A673 (cell line): ENCODE measurements around the gene HIBCH.

Experiments
- CTCF ChIP-seq: fragments of 300-800, 200-600 bp; sonication (generic); conservative IDR thresholded peaks from 2 replicates; pipeline ENCODE4 v1.5.1; 2017; ENCODE audit warnings: low read depth, mild to moderate bottlenecking, antibody characterized with exemption, low read length, moderate library complexity, mixed read lengths
- EZH2 ChIP-seq: fragments of 200-600 bp; sonication (generic); IDR thresholded peaks from 2 replicates; pipeline ENCODE4 v1.6.1; 2017; ENCODE audit warnings: borderline replicate concordance, low read depth, mild to moderate bottlenecking, mixed read lengths, antibody characterized with exemption, low read length; ENCODE audit not compliant: poor library complexity, severe bottlenecking

GRCh38 chr2:190183539-190183938 lies 136.1 kb downstream of the HIBCH start:
- no peak for TF ChIP-seq CTCF
- TF ChIP-seq EZH2: no peak
